ENCODE measurements around the gene NATD1.
A peak's percentile ranks its signal among the peaks of the same experiment; 100 is the strongest.
"Not testable (repeated sequence)": the region's sequence is repeated elsewhere in the genome, so short reads cannot be mapped to it uniquely, and the experiment has no call there.

NATD1 gene

GRCh38 chr17:21243516-21244303, 9.5 kb downstream of the NATD1 start:
- no peak for DNase-seq

GRCh38 chr17:21242780-21243515, 10.3 kb downstream of the NATD1 start:
- no peak for DNase-seq

GRCh38 chr17:21242026-21242697, 11.0 kb downstream of the NATD1 start:
- DNase-seq = no peak

GRCh38 chr17:21241564-21241963, 11.6 kb downstream of the NATD1 start:
- no peak for DNase-seq

- no peak for DNase-seq
Measured at GRCh38 chr17:21240369-21241055, 12.7 kb downstream of the NATD1 start.

- peak in 1 of 2 donors; percentile 13 for DNase-seq
Measured at GRCh38 chr17:21239680-21240368, 13.4 kb downstream of the NATD1 start.

- DNase-seq = no peak
Measured at GRCh38 chr17:21235921-21236320, 17.3 kb downstream of the NATD1 start.

- no peak for DNase-seq
Measured at GRCh38 chr17:21233581-21234347, 19.4 kb downstream of the NATD1 start.

GRCh38 chr17:21232033-21232749, 21.0 kb downstream of the NATD1 start:
- no peak for DNase-seq

GRCh38 chr17:21231533-21231932, 21.7 kb downstream of the NATD1 start:
- DNase-seq = no peak

- no peak for DNase-seq
Measured at GRCh38 chr17:21228845-21229244, 24.4 kb downstream of the NATD1 start.

- DNase-seq = no peak
Measured at GRCh38 chr17:21228111-21228510, 25.1 kb downstream of the NATD1 start.

GRCh38 chr17:21227277-21227676, 25.9 kb downstream of the NATD1 start:
- DNase-seq = not testable (repeated sequence)

- no peak for DNase-seq
Measured at GRCh38 chr17:21223086-21223485, 30.1 kb downstream of the NATD1 start.

- no peak for DNase-seq
Measured at GRCh38 chr17:21218831-21219380, 34.3 kb downstream of the NATD1 start.

- no peak for DNase-seq
Measured at GRCh38 chr17:21218101-21218500, 35.1 kb downstream of the NATD1 start.

GRCh38 chr17:21217346-21217745, 35.9 kb downstream of the NATD1 start:
- no peak for DNase-seq

GRCh38 chr17:21215935-21216334, 37.3 kb downstream of the NATD1 start:
- no peak for DNase-seq

GRCh38 chr17:21214777-21215541, 38.3 kb downstream of the NATD1 start:
- no peak for DNase-seq
